Endothelial cell of hepatic sinusoid (primary cell): Measurements from ENCODE around the gene GPC5.
"Not testable (repeated sequence)": the region's sequence is repeated elsewhere in the genome, so short reads cannot be mapped to it uniquely, and the experiment has no call there.

Experiments used
- in situ Hi-C: cut with HindIII; loops from 2 replicates; pipeline ENCODE4 v1.10.0; 2017; ENCODE audit warnings: low sequenced_read_pairs

The GPC5 gene

GRCh38 chr13:92671821-92672220 lies 1273.4 kb downstream of the GPC5 start:
- in situ Hi-C loops = no loop called here

DNA sequence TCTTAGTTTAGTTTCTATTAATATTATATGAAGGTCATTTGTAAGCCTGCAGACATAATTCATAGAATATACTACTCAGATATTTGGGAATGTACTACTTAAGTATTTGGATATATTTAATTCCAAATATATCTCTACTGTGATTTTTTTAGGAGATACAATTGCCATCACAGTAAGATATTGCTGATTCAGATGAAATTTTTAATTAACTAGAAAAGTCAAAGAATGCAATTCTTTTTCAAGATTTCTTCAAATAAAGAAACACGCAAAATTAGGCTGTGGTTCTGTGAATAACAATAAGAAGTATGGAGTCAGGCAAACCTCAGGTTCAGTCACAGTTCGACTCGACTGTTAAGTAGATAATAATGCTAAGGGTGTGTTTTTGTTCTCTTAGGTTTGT lies 1277.8 kb downstream of the GPC5 start:
- in situ Hi-C loops = no loop called here

GRCh38 chr13:92677571-92677970 lies 1279.2 kb downstream of the GPC5 start:
- in situ Hi-C loops = no loop called here

DNA sequence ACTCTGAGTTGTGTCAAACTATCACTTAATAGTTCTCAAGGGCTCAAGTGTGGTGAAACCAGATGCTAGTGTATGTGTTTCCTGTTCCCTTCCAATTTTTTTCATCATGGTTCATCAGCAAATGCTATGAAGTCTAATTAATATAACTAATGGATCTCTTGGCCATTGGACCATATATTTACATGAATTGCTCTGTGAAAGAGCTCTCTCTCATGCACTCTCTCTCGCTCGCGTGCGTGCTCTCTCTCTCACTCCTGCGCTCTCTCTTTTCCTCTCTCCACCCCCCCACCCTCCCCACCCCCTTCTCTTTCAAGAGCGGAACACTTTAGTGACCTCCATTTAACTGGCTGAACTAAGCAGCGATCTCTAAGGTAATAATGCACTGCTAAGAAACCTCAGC lies 1281.2 kb downstream of the GPC5 start:
- in situ Hi-C loops = no loop called here

DNA sequence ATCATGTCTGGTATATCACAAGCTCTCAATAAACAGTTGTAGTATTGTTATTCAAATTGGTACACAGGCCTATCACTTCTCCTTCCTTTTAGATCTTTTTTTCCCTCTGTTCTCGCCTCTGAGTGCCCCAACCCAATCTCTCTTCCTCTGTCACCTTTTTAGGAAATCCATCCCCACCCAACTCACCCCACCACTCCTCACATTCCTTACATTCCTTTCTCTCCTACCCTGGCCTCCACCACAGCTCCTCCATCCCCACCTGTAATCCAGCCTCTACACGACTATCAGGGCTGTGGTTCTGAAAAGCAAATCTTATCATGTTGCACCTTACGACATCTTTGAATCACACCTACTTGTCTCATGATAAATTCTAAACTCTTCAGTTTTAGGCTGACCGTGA lies 1282.8 kb downstream of the GPC5 start:
- in situ Hi-C loops = no loop called here

- in situ Hi-C loops = no loop called here
These were observed 1284.6 kb downstream of the GPC5 start for GRCh38 chr13:92682832-92683517.

DNA sequence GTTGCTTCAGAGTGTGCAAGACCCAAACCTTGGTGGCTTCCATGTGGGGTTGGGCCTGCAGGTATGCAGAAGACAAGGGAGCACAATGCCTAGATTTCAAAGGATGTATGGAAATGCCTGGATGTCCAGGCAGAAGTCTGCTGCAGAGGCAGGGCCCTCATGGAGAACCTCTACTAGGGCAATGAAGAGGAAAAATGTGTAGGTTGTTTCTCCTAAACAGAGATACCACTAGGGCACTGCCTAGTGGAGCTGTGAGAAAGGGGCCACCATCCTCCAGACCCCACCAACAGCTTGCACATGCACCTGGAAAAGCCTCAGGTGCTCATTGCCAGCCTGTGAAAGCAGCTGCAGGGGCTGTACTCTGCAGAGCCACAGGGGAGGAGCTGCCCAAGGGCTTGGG lies 1295.6 kb downstream of the GPC5 start:
- in situ Hi-C loops = no loop called here

GRCh38 chr13:92695827-92696226 lies 1297.4 kb downstream of the GPC5 start:
- in situ Hi-C loops = not testable (repeated sequence)

DNA sequence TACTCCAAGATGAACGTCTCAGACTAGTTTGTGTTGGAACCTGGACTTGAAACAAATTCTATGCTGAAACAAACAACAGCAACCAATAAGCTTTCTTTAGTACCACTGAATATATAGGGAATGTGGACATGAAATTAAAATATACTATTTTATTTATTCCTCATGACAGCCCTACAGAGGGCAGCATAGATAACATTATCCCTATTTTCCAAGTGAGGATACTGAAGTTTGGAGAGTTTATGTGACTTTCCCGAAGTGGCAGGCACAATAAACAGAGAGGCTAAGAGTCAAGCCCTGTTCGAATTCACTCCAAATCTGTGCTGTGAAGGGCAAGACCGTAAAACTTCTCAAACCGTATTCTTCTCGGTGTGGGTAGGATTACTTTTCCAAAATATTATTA lies 1318.3 kb downstream of the GPC5 start:
- in situ Hi-C loops = no loop called here

GRCh38 chr13:92717857-92718256 lies 1319.4 kb downstream of the GPC5 start:
- in situ Hi-C loops = no loop called here

DNA sequence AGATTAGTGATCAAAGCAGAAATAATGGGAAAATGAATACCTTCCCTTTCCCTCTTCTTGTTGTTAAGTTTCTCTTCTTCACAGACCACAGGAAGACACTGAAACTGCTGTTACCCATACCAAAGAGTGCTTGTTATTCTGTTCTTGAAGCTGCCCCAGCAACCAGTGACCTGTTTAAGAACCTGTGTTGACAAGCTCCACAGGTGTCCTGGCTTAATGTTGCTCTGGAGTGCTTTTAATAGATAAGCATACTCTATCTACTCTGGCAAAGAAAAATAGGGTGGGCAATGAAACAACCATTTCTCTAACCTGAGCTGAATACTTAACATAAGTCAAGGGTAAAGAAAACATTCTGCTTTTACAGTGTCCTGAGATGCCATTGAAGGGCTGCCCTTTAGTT lies 1321.4 kb downstream of the GPC5 start:
- in situ Hi-C loops = no loop called here

DNA sequence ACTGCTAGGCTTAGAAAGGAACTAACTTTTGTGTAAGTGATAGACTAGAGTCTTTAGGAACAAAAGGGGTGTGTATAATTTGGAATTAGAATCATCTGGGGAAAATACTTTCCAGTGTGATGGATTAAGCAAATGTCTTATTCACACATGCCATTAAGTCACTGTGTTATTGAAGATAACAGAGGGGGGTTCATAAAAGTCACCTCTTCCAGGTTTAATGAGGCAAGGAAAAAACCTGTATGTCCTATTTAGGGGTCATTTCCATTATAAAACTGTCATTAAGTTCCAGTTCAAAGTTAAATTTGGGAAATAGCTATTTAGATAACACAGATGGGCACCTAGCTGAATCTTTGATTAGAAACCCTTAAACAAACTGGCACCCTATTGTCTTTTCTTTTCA lies 1323.2 kb downstream of the GPC5 start:
- in situ Hi-C loops = no loop called here

GRCh38 chr13:92727118-92727517 lies 1328.7 kb downstream of the GPC5 start:
- in situ Hi-C loops = no loop called here

GRCh38 chr13:92734068-92734467 lies 1335.6 kb downstream of the GPC5 start:
- in situ Hi-C loops = no loop called here

DNA sequence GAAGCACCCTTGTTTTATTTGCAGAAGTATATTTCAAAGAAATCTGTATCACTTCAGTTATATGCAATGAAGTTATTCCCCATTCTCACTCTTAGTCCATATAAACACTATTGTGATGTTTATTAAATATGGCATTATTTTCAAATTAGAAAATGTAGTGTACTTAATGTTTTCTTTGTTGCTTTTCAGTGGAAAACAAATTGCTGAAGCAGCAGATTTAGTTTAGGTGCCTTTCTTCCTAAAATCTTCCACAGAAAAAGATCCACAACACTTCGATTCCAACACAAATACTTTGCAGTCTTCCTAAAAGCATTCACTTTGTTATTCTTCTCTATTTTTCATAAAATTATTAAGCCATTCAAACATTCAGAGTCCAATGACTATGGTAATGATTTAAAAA lies 1336.1 kb downstream of the GPC5 start:
- in situ Hi-C loops = no loop called here

- in situ Hi-C loops = no loop called here
These were observed 1337.5 kb downstream of the GPC5 start for GRCh38 chr13:92735909-92736308.

DNA sequence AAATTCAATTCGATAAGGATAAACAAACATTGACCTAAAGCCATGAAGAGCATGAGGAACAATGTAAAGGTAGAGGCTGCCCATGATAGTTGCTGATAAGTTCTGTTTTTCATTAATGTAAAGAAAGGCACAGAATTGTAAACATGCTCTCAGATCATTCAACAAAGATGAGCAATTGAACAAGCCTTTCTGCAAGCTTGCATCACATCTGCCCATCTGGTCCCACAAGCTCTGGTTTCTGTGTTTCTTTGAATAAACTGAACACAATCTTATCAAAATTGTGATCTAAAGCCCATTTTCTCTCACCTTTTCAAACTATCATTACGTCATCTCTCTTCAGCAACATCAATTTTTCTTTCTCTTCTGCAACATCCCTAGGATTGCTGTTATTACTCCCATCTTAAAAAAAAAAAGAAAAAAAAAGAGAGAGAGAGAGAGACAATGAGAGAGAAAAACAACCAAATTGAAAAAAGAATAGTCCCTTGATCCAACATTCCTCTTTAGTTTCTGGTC lies 1340.9 kb downstream of the GPC5 start:
- in situ Hi-C loops = no loop called here

DNA sequence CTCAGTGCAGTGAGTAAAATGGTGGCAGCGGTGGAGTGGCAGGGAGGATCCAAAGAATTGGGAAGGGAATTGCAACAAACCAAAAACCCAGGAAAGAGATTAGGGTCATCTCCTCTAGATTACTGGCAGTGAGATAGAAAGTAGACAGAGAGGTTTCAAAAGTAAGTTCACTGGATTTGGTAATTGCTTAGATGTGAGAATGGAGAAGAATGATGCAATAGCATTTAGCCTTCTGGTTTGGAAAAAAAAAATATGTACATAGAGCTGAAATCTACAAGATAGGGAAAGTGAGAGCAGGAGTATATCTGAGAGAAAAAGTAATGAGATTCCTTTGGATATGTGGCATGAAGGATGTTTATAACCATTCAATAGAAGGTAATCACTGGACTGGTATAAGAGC lies 1345.6 kb downstream of the GPC5 start:
- in situ Hi-C loops = no loop called here

DNA sequence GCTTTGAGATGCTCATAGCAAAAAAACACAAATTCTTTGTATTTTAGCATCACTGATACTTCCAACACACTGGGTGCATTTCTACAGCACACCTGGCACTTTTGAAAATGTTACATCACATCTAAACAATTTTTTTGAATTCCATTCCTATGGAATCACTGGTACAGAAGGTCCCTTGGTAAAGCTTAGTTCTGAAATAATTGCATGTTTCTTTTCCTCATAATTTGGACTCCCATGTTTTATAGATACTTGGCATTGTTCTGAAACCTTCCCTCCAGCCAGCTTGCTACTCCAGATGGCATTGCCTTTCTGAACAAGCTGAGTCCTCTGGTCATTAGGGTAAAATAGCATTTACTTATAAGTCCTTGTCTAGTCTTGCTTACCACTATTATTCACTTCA lies 1346.8 kb downstream of the GPC5 start:
- in situ Hi-C loops = no loop called here

DNA sequence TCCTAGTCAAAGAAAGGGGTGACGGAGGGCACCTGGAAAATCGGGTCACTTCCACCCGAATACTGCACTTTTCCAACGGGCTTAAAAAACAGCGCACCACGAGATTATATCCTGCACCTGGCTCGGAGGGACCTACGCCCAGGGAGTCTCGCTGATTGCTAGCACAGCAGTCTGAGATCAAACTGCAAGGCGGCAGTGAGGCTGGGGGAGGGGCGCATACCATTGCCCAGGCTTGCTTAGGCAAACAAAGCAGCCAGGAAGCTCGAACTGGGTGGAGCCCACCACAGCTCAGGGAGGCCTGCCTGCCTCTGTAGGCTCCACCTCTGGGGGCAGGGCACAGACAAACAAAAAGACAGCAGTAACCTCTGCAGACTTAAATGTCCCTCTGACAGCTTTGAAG lies 1354.3 kb downstream of the GPC5 start:
- in situ Hi-C loops = not testable (repeated sequence)

GRCh38 chr13:92761710-92762109 lies 1363.3 kb downstream of the GPC5 start:
- in situ Hi-C loops = no loop called here

DNA sequence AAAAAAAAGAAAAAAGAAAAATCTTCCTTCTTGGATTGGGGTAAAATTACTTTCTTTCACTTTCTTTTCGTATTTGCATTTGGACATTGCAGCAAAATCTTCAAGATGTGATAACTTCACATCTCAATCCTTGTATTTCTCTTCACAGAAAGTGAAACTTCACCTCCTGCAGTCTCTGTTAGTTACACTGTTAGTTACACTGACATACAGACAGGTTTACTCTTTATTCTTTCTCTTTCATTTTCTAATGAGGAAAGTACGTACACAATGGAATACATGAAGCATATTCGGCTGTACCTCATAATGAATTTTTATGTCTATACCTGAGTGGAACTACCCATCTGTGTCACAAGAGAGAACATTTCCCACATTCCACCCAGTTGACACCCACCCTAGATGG lies 1369.0 kb downstream of the GPC5 start:
- in situ Hi-C loops = no loop called here

- in situ Hi-C loops = no loop called here
These were observed 1370.2 kb downstream of the GPC5 start for GRCh38 chr13:92768602-92769001.
